Activated T-helper 1 cell treated with anti-CD3 and anti-CD28 coated beads, Interleukin-2, amount 50 U/mL, for 16 hours (primary cell): ENCODE data around the gene SLC38A4.
"Not testable (repeated sequence)": the region's sequence is repeated elsewhere in the genome, so short reads cannot be mapped to it uniquely, and the experiment has no call there.

Source experiments
- DNase-seq, 2 donors: peaks; one replicate each; pipeline ENCODE4 v3.0.0-alpha.2; 2020; ENCODE audit warnings: low read depth in 1 of 2, low spot score in 1 of 2

SLC38A4 gene

GRCh38 chr12:46825591-46826414 lies at the start of gene SLC38A4:
SLC38A4 (minus strand) TSS chr12:46825997; CDS start chr12:46793071, 32,926 bp downstream.
- no peak for DNase-seq

- DNase-seq, result no peak
These were observed 49.3 kb upstream of the SLC38A4 start for GRCh38 chr12:46875095-46875494.

- no peak for DNase-seq
These were observed 48.8 kb upstream of the SLC38A4 start for GRCh38 chr12:46874642-46875041.

GRCh38 chr12:46872135-46872534 lies 46.3 kb upstream of the SLC38A4 start:
- no peak for DNase-seq

- DNase-seq, result no peak
These were observed 39.5 kb upstream of the SLC38A4 start for GRCh38 chr12:46865311-46865710.

- DNase-seq, result no peak
These were observed 32.6 kb upstream of the SLC38A4 start for GRCh38 chr12:46858368-46858767.

- DNase-seq, result no peak
These were observed 31.7 kb upstream of the SLC38A4 start for GRCh38 chr12:46857486-46857885.

GRCh38 chr12:46855760-46856159 lies 30.0 kb upstream of the SLC38A4 start:
- no peak for DNase-seq

GRCh38 chr12:46854188-46854587 lies 28.4 kb upstream of the SLC38A4 start:
- DNase-seq, result not testable (repeated sequence)

GRCh38 chr12:46848792-46849191 lies 23.0 kb upstream of the SLC38A4 start:
- not testable (repeated sequence) for DNase-seq

GRCh38 chr12:46847001-46847400 lies 21.2 kb upstream of the SLC38A4 start:
- DNase-seq, result no peak

GRCh38 chr12:46843811-46844210 lies 18.0 kb upstream of the SLC38A4 start:
- no peak for DNase-seq

GRCh38 chr12:46841891-46842290 lies 16.1 kb upstream of the SLC38A4 start:
- no peak for DNase-seq

- no peak for DNase-seq
These were observed 14.2 kb upstream of the SLC38A4 start for GRCh38 chr12:46839964-46840363.

GRCh38 chr12:46839232-46839631 lies 13.4 kb upstream of the SLC38A4 start:
- no peak for DNase-seq

GRCh38 chr12:46835785-46836184 lies 10.0 kb upstream of the SLC38A4 start:
- no peak for DNase-seq

GRCh38 chr12:46832130-46832704 lies 6.4 kb upstream of the SLC38A4 start:
- DNase-seq, result no peak

GRCh38 chr12:46831335-46832129 lies 5.7 kb upstream of the SLC38A4 start:
- DNase-seq, result no peak

- no peak for DNase-seq
These were observed 5.0 kb upstream of the SLC38A4 start for GRCh38 chr12:46830731-46831334.

GRCh38 chr12:46824709-46825108 lies 1.1 kb downstream of the SLC38A4 start:
- no peak for DNase-seq

- DNase-seq, result no peak
These were observed 7.2 kb downstream of the SLC38A4 start for GRCh38 chr12:46818642-46819041.
